Measurements from ENCODE around the gene F10.

The F10 gene

DNA sequence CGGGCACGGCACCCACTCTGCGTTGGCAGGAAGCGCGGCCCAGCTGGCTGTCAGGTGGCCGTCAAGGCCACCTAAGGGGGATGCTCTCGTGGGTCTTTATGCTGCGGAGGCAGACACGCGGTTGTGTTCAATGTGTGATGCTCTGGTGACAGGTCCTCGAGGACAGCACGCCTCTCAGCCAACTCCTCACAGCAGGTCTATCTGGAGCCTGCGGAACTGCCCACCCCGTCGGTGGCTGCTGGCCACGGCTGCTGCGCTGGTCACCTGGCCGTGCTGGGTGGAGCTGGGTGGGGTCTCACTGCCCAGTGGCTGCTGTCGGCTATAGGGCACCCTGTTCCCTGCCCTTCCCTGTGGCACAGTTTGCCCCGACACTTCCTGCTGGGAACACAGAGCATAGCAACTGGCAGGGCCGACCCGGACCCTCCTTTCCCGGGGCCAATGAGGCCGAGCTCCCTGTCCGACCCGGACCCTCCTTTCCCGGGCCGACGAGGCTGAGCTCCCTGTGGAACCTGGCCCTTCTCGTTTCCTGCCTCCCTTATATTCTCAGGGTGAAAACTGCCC lies 31.3 kb upstream of the F10 start:
- no peak overlapping the region for H3K4me3 ChIP-seq (ENCODE audit: low read depth, low read length)
- DNase-seq (ENCODE audit: low read depth), result no peak

DNA sequence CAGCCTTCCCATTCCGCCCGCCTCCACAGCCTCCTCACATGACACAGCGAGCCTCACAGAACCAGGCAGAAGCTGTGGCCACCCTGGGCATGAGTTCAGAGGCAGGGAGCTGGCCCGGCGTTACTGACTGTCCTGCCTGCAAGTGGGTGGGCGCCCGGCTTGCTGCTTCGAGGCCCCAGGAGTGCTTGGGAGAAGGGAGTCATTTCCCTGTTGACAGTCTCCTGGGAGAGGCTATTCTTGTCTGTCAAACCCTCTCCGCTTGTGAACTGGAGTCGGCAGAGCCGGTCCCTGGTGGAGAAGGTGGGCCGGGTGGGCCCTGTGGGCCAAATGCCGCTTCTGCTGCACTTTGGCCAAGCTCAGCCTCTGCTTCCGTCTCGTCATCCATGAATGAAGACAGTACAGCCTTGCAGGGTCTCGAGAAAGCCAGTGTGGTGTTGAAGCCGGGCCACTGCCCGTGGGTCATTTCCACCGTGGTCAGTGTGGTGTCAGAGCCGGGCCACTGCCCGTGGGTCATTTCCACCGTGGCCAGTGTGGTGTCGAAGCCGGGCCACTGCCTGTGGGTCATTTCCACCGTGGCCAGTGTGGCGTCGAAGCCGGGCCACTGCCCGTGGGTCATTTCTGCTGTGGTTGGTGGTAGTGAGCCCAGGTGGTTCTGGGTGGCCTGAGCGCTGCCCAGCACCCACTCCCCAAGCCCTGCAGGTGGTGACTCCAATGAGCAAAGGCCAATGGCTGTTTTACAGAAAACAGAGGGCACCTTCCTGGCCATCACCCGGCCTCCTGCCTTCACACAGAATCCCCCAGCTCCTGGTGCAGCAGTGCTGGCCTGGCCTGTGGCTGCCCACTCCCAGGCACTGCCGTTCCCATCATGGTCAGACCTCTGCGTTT lies 30.5 kb upstream of the F10 start:
- TF ChIP-seq, protein P1, sequence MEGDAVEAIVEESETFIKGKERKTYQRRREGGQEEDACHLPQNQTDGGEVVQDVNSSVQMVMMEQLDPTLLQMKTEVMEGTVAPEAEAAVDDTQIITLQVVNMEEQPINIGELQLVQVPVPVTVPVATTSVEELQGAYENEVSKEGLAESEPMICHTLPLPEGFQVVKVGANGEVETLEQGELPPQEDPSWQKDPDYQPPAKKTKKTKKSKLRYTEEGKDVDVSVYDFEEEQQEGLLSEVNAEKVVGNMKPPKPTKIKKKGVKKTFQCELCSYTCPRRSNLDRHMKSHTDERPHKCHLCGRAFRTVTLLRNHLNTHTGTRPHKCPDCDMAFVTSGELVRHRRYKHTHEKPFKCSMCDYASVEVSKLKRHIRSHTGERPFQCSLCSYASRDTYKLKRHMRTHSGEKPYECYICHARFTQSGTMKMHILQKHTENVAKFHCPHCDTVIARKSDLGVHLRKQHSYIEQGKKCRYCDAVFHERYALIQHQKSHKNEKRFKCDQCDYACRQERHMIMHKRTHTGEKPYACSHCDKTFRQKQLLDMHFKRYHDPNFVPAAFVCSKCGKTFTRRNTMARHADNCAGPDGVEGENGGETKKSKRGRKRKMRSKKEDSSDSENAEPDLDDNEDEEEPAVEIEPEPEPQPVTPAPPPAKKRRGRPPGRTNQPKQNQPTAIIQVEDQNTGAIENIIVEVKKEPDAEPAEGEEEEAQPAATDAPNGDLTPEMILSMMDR (IDR thresholded peaks at IDR 0.05; ENCODE audit: control insufficient read depth, extremely low read depth, insufficient read depth), result no peak
- no peak overlapping the region for H3K4me3 ChIP-seq (ENCODE audit: low read depth, low read length)
- DNase-seq (ENCODE audit: low read depth), result no peak

More for the DNA sequence above, 31.3 kb upstream of the F10 start:
- TF ChIP-seq, protein P1 (IDR thresholded peaks at IDR 0.05; ENCODE audit: control insufficient read depth, extremely low read depth, insufficient read depth), result no peak

DNA sequence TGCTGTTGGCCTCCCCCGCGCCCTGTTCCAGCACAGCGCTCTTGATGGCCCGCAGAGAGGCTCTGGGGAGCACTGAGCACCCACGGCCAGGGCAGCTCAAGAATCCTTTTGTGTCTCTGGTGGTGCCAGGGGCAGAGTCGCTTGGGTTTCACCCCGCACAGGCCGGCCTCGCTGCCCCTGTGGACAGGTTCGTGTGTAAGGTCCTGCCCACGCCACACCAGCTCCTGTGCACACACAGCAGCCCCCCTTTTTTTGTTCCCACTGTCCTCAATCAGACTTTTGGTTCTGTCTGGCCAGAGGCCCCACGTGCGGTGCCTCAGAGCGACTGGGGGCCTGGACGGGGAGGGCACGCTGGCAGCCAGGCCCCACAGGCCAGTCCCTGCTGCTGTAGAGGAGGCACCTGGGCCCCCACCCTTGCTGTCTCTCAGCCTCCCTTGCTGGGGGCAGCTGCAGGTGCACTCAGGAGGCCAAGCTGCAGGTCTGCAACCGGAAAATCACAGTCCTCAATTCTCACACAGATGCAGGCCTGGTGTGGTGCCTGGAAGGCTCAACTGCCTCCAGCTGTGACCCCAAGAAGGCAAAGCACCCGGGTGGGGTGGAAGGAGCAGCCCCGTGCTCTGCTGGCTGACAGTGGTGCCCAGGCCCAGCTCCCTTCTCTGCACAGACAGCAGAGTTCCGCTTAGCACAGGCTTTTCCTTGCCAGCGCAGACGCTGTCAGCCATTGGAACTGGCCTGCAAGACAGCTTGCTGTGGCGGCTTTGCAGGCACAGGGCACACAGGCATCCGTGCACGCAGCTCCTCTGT lies 29.6 kb upstream of the F10 start:
- no peak overlapping the region for H3K4me3 ChIP-seq (ENCODE audit: low read depth, low read length)
- TF ChIP-seq, protein P1 (IDR thresholded peaks at IDR 0.05; ENCODE audit: control insufficient read depth, extremely low read depth, insufficient read depth), result no peak
- no peak for DNase-seq (ENCODE audit: low read depth)

DNA sequence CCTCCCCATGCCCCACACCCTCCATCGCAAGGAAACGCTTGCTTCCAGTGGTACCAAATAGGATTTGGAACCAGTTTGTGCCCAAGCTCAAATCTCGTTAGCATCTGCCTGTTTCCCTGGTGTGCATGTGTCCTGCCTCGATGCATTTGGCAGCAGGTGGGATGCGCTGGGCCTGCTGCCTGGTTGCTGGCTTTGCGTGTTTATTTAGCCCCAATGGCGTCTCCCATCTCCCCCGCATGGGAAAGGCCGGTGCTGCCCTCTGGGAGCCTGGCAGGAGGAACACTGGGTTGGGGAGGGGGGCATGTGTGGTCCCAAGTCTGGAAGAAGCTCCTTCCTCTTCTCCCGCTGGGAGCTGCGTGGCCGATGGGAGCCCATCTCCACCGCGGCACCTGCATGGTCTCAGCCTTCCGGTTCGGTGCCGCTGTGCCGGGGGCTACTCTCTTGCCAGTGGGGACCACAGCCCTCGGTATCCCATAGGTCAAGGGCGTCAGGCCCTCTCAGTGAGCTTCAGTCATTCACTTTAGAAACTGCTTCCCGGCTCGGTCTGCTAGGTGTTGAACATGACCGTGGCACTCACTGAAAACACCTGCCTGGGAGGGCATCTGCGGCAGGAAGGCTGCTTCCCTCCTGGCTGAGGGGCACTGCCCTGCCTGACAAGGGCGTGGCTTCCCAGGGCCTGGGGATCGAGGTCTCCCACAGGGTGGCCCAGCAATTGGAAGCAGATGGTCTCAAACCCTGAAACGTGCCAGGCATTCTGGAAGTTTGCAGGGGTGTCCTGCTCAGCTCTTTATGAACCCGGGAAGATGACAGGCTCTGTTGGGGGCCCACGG lies 28.8 kb upstream of the F10 start:
- no peak overlapping the region for H3K4me3 ChIP-seq (ENCODE audit: low read depth, low read length)
- TF ChIP-seq, protein P1 (IDR thresholded peaks at IDR 0.05; ENCODE audit: control insufficient read depth, extremely low read depth, insufficient read depth), result no peak
- DNase-seq (ENCODE audit: low read depth), result no peak

DNA sequence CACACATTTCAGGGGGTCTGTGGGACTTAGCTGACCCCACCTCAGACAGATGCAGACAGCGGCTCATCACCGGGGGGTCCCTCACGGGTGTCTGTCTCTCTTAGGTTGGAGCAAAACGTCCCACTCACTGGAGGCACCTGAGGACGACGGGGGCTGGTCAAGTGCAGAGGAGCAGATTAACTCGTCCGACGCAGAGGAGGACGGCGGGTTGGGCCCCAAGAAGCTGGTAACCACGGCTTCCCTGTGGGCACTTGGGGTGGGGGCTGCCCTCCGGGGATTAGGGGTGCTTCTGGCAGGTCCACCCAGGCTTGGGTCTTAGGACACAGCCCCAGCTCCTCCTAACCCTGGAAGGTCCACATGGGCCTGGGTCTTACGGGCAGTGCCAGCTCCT lies 28.2 kb upstream of the F10 start:
- no peak for DNase-seq (ENCODE audit: low read depth)
- TF ChIP-seq, protein P1 (IDR thresholded peaks at IDR 0.05; ENCODE audit: control insufficient read depth, extremely low read depth, insufficient read depth), result no peak
- no peak overlapping the region for H3K4me3 ChIP-seq (ENCODE audit: low read depth, low read length)

Data from LNCaP clone FGC (cell line).